Adrenal gland (tissue), 5 donors: ENCODE data around the gene SYNE1.

Experiments
- CTCF ChIP-seq, 6 experiments: fragments of 450-650 bp in 4 of 6; fragments of 200-600 bp in 2 of 6; sonication (generic) in 1 of 6; IDR thresholded peaks; 1 replicate in 5 of 6; 2 replicates in 1 of 6; pipeline versions ENCODE4 v1.5.1 to v1.8.0; 2016 to 2021; ENCODE audit warnings: antibody characterized with exemption in 6 of 6, mild to moderate bottlenecking in 2 of 6, moderate library complexity in 1 of 6
- POLR2A ChIP-seq, 2 donors: fragments of 450-650 bp; IDR thresholded peaks; one replicate each; pipeline ENCODE4 v1.6.1; 2017; ENCODE audit warnings: antibody characterized with exemption in 2 of 2, mild to moderate bottlenecking in 2 of 2, moderate library complexity in 1 of 2
- donor health status: DM: no; HTN: no; CAD: no.

DNA sequence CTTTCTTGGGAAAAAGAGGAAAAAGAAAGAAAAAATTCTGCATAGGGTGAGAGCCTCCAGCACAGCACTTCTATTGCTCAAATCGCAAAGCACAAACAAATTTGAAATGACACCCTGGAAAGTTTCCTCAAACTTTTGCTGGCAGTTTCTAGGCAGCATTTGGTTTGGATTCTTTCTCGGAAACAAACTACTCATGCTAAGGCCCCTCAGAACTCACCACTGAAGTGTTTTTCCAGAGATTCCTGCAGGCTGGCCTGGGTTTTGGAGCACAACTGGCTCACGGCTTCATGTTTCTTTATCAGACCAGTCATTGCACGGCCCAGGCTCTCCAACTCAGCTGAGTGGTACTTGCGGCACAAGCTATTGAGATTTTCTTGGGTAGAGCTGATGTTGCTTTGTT, 237.8 kb downstream of the SYNE1 start:
- TF ChIP-seq CTCF (IDR thresholded peaks at IDR 0.05) (no peak), POLR2A (IDR thresholded peaks at IDR 0.05) (no peak)
